ENCODE data around the gene OPCML.

The OPCML gene

DNA sequence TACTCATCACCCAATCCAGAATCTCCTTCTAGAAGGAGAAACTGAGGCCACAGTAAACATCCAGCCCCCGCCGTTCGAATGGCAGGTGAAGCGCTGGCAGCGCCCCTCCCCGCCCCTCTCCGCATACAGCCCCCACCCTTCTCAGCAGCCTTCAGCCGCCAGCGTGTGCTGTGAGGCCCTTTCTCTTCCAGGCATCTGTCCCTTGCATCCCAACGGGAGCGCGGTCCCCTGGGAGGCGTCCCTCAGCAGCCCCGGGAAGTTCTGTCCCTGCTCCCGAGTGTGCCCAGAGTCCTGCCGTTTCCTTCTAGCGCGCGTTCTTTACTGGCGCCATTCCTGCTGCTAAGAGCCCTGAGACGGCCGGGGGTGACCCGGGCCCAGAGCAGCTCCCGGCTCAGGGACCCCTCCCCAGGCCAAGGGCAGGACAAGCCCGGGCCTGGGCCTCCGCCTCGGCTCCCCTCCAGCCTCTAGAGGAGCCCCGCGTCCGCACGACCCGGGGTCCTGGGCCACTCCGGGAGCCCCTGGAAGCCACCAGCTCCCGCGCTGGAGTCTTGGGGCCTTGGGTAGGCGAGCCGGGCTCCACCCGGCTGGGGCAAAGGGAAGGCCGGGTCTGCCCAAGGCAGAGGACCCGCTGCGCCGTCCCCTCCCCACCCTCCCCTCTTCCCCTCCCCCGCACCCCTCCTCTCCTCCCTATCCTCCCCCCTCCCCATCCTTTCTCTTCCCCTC is 450.4 kb downstream of the OPCML start:
- TF ChIP-seq ZNF274 (IDR thresholded peaks at IDR 0.05; ENCODE audit: low read depth, low read length) = no peak
- H3K4me3 ChIP-seq (ENCODE audit: low read length) = no peak overlapping the region

DNA sequence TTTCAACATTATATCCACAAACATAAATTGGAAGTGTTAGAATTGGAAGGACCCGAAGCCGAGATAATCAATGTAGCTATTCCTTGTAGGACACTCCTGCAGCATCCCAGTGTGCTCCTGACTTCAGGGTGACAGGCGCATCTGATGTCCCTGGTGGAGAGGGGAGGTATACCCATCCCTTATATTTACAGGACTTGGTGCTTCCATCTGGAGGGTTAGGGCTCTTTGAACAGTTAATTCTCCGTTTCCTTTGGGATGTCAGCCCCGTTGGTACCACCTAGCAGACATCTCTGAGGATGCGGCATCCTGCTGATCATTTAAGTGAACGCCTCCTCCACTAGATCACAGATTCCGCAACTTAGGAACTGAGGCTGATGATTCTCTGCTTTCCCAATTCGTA is 451.3 kb downstream of the OPCML start:
- no peak for TF ChIP-seq ZNF274 (IDR thresholded peaks at IDR 0.05; ENCODE audit: low read depth, low read length)
- H3K4me3 ChIP-seq (ENCODE audit: low read length) = no peak overlapping the region

DNA sequence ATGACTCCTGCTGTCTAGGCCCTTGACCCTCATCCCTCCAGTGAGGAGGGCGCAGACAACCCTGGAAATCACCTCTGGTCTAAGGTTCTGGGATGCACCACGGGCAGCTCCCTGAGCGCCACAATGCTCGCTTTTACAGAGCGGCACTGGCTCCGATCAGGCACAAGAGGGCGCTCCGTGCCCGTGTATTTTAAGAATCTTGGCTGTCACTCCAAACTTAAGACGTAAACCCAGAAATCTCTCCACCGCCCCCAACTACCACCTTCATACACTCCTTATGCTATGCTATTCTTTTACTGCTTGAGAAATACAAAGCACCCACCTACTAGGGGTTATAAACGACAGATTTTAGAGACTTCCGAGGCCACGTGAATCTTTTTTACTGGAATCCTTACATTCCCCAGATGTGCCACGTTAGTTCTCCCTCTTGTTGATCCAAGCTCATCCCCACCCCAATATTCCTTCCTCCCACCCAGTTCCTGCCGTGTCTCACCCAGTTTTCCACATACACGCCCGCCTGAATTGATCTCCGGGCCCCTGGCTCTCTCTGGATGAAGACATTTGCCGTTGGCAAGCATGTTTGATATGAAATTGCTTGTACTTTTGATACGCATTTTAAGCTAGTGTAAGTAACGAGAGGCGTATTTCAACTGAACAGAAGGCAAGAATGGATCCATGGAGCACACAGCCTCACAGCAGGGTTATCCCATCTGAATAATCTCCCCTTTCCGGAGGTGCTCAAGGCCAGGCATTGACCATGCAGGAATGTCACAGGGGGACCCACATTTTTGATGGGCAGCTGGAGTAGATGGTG is 453.5 kb downstream of the OPCML start:
- TF ChIP-seq ZNF274 (IDR thresholded peaks at IDR 0.05; ENCODE audit: low read depth, low read length) = no peak
- no peak overlapping the region for H3K4me3 ChIP-seq (ENCODE audit: low read length)

DNA sequence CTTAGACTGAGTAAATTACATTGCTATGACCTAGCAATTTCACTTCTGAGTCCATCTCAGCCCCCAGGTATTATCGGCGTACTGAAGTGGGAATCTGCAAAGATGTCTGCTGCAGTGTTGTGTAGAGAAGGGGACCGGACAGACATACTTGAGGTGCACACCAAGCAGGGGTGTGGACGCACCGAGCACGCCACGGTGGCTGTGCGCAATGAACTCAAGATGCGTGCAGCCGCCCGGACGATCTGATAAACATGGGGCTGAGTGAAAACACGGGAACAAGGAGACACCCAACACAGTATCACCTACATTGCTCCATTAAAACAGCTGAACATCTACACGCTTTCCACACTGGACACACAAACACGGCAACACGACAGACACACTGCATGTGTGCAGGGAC is 454.3 kb downstream of the OPCML start:
- H3K4me3 ChIP-seq (ENCODE audit: low read length) = no peak overlapping the region
- no peak for TF ChIP-seq ZNF274 (IDR thresholded peaks at IDR 0.05; ENCODE audit: low read depth, low read length)

DNA sequence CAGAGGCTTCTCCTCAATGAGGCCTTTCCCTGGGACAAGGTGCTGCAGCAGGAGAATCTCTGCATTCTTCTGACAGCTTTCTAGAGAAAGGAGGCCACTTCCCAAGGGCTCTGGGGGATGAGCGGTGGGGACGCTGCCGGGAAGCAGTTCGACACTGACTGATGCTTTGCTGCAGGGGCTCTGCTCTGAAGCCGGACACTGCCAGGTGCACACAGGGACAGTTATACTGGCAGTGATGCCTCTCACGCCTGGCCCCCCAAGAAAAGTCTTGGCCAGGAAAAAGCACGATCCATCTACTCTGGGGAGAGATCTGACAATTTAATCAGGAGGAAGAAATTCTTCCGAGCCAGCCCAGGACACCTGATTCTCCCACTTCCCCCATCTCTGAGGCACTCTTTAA is 456.9 kb downstream of the OPCML start:
- TF ChIP-seq ZNF274 (IDR thresholded peaks at IDR 0.05; ENCODE audit: low read depth, low read length) = no peak

DNA sequence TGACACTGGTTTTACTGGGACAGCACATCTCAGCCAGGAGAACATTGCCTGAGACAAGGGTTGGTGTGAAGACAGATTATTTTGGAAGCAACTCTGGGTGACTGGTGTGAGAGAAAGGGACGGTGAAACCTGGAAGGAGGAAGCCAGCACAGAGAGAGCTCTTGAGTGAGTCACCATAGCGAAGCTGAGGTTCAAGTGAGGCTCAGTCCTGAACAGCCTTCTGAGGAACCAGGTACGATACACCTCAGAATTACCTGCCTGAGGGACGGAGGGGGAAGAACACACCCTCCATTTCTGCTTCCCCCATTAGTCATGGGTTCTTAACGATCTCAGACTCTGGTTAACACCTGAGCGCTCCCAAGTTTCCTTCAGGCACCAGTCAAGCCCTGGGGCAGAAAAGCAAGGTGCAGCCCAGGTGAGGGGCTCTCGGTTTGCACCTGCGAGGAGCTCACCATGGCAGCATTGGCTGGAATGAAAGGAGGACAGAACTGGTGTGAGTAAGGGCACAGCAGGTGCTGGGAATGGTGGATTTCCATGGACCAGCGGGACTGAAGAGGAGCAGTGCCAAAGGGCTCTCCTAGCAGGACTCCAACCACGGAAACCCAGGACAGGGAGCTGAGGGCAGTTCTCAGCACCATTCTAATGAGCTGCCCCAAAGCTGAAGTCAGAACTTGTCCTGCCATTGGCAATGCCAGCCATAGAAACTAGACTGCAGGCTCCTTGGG is 459.3 kb downstream of the OPCML start:
- H3K4me3 ChIP-seq (ENCODE audit: low read length) = no peak overlapping the region
- TF ChIP-seq ZNF274 (IDR thresholded peaks at IDR 0.05; ENCODE audit: low read depth, low read length) = no peak

More for the DNA sequence above, 456.9 kb downstream of the OPCML start:
- no peak overlapping the region for H3K4me3 ChIP-seq (ENCODE audit: low read length)

DNA sequence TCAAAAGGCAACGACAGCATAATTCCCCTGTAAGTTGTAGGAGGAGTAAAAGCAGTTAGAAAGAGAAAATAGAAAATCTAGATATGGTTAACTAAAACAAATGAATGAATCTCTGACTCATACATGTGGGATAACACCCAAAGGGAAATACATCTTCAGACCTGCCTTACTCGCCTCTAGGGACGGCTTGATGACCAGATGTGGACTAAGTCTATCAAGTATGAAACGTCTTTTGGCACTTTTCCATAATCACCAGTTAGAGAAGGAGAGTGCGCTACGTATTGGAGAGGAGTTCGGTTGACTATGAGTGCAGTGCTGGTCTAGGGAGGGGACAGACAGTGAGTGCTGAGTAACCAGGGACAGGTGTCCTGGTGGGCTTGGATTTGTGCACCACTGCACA is 459.9 kb downstream of the OPCML start:
- no peak for TF ChIP-seq ZNF274 (IDR thresholded peaks at IDR 0.05; ENCODE audit: low read depth, low read length)
- no peak overlapping the region for H3K4me3 ChIP-seq (ENCODE audit: low read length)

DNA sequence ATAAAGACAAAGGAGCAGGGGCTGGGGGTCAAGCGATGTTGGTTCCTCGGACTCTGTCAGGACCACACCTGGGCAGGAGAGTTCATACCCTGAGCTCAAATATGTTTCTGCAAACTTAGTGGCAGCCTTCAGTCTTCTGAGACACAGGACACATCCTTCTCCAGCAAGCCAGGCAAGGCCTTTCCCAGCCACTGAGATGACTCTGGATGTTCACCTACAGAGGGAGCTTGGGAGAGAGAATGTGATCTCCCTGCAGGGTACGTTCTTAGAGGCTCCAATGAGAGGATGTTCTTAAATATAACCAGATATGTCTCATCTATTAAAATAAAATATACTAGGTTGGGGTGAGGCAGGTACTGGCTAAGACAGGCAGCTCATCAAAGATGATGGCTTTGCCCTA is 461.5 kb downstream of the OPCML start:
- TF ChIP-seq ZNF274 (IDR thresholded peaks at IDR 0.05; ENCODE audit: low read depth, low read length) = no peak
- no peak overlapping the region for H3K4me3 ChIP-seq (ENCODE audit: low read length)

DNA sequence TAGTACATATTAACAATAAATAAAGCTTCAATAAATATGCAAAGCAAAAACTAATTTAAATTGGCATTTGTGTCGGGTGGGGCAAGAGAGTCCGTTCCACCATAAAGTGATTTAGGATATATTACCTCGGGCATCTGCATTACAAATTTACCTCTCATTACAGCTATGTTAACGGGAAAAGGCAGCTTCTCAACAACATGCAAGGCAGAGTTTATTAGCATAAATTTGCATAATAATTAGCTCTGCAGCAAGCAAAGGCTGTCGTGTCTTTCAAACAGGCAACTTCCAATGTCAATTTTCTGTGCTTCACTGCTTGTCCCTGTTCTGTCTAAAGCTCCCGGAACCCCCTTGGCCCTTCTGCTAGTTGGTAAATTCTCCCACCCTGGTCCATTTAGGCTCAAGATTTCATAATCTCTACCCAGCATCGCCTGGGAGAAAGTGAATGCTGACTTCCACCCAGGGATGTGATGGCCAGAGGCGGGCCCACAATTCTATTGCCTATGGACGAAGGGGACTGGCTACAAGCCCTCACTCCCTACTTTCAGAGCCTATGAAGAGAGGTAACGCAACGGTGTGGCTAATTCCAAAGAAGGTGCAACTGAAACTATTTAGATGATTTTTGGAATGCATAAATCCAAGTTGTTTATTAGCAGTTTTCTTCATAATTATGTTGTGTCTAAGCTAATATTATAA is 462.1 kb downstream of the OPCML start:
- H3K4me3 ChIP-seq (ENCODE audit: low read length) = no peak overlapping the region
- no peak for TF ChIP-seq ZNF274 (IDR thresholded peaks at IDR 0.05; ENCODE audit: low read depth, low read length)

DNA sequence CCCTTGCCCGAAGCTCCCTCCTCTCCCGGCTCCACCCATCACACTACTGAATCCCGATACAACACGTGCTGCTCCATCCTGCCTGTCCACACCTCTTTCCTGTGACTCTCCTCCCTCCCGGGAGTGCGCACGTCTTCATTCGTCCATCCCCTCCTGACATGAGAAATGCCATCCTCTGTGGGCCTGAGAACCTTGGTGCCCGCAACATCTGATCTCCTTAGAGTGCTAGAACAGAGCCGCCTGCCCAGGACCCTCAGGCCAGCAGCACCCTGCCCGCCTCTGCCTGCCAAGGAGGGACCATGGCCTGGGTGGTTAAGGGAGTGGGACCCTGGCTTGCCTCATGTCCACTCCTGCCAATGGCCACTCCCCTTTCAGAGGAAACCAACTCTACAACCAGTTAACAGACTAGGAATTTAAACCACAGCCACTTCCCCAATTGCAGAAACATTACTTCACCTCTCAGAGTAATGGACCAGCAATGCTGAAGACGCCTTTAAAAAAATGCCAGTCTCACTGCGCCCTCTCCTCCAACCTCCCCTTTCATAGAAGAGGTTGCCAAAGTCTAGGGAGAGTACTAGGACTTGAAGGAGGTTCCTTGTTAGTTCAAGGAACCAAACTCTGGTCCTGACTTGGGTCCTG is 466.3 kb downstream of the OPCML start:
- no peak overlapping the region for H3K4me3 ChIP-seq (ENCODE audit: low read length)
- no peak for TF ChIP-seq ZNF274 (IDR thresholded peaks at IDR 0.05; ENCODE audit: low read depth, low read length)

DNA sequence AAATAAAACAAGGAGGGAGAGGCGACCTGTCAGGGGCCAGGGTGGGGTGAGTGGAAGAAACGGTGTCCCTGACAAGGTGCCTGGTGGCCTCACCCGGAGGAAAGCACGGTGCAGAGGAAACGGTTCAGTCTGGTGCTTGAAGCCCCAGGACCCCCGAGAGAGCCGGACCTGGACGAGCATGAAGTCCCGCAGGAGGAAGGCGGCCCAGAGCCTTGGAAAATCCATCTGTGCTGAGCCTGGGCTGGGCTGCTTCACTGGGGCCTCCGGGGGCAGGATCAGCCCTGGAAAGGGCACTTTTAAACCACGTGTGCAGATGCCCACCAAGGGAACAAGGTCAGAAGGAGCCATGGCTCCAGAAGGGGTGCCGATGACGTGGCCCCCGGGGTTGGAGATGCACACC is 467.3 kb downstream of the OPCML start:
- TF ChIP-seq ZNF274 (IDR thresholded peaks at IDR 0.05; ENCODE audit: low read depth, low read length) = no peak
- H3K4me3 ChIP-seq (ENCODE audit: low read length) = no peak overlapping the region

DNA sequence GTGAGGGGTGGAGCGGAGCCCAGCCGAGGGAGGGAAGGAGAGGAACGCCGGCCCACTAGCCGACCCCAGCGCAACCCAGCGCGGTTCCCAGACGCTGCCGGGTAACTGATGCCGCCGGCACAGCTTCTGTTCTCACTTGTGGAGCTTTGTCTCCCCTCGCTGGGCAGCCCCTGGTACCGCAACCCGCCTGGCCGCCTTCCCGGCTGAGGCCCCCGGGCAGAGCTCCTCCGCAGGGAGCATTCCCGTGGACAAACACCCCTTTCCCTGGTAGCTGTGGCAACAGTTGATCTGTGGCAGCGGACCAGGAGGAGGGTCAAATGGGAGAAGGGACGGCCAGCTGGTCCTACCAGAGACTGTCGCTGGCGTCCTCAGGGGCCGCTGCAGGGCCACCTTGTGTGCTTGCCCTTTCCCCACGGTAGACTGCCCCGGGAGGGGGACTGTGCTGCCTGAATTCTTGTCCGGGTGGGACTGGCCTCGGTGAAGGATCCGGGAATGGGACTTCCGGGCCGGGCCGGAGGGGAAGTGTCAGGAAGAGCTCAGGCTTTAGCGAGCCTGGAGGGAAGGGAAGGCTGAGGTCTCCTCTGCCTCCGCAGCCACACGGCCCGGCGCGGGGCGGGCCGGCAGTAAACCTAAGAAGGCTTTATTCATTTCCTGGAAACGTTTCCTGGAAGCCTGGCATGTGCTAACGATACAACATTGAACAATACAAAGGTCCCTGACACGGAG is 468.0 kb downstream of the OPCML start:
- H3K4me3 ChIP-seq (ENCODE audit: low read length) = no peak overlapping the region
- TF ChIP-seq ZNF274 (IDR thresholded peaks at IDR 0.05; ENCODE audit: low read depth, low read length) = no peak

DNA sequence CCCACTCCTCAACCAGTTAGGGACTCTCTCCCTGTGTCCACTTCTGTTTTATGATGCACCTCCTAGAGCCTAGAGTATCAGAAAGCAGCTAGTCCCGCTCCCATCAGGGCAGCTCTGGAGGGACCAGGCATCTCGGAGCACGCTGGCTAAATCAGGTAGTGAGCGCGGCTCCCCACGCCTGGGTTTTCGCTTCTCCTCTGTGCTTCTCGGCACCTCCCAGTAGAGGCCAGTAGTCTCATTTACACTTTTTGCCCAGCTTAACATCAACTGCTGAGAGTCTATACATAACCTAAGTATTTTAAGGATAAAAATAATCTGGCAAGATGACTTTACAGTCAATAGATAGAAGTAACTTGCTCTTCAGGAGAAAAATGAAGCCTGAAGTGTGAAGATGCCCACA is 473.8 kb downstream of the OPCML start:
- no peak overlapping the region for H3K4me3 ChIP-seq (ENCODE audit: low read length)
- no peak for TF ChIP-seq ZNF274 (IDR thresholded peaks at IDR 0.05; ENCODE audit: low read depth, low read length)
